Ascending aorta (tissue), 2 donors: ENCODE data around the gene SRSF9. TPM values are rescaled to one million over a fixed set of nuclear protein-coding genes. Genes with fewer than 3 reads are reported as not detected.
"Not testable (repeated sequence)": the region's sequence is repeated elsewhere in the genome, so short reads cannot be mapped to it uniquely, and the experiment has no call there.

Experiments used
- DNase-seq, 2 donors: peaks; one replicate each; pipeline ENCODE4 v3.0.0-alpha.2; 2019; ENCODE audit warnings: low spot score in 2 of 2
- H3K27ac ChIP-seq, 2 donors: fragments of 200-600 bp; sonication (generic); one replicate each; pipeline ENCODE4 v1.5.1; 2016 to 2017; ENCODE audit warnings: mild to moderate bottlenecking in 1 of 2
- H3K27me3 ChIP-seq: fragments of 200-600 bp; sonication (generic); one replicate; pipeline ENCODE4 v1.5.1; 2017
- H3K36me3 ChIP-seq, 2 donors: fragments of 200-600 bp; sonication (generic); one replicate each; pipeline ENCODE4 v1.5.1; 2016
- H3K4me1 ChIP-seq, 2 donors: fragments of 200-600 bp; sonication (generic); one replicate each; pipeline ENCODE4 v1.5.1; 2016 to 2017; ENCODE audit warnings: mild to moderate bottlenecking in 1 of 2
- H3K4me3 ChIP-seq, 2 donors: fragments of 200-600 bp; sonication (generic); one replicate each; pipeline ENCODE4 v1.5.1; 2016 to 2017; ENCODE audit warnings: mild to moderate bottlenecking in 1 of 2
- H3K9me3 ChIP-seq, 2 donors: fragments of 200-600 bp; sonication (generic); one replicate each; pipeline ENCODE4 v1.5.1; 2016
- CTCF ChIP-seq, 3 experiments: fragments of 200-600 bp in 2 of 3; fragments of 450-650 bp in 1 of 3; sonication (generic) in 2 of 3; IDR thresholded peaks; one replicate each; pipeline ENCODE4 v1.5.1; 2016 to 2019; ENCODE audit warnings: antibody characterized with exemption in 3 of 3, mild to moderate bottlenecking in 1 of 3, moderate library complexity in 1 of 3
- intact Hi-C: fragments of 100-400 bp; cut with DNase I; formaldehyde crosslinking; loops from one replicate; pipeline ENCODE4 v1.15.1; 2023
- total RNA-seq: library from RNA; depleted of rRNA; stranded (reverse); fragments of >200 nt; gene quantifications from one replicate; pipeline ENCODE4 v1.1.0, GENCODE V29; 2016

SRSF9 gene
- 68.6 TPM for total RNA-seq

- H3K27me3 ChIP-seq: no peaks in the 10 kb centered on the region
- H3K4me1 ChIP-seq: peaks cover 8 to 32% of the 10 kb centered on the region in 2 donors
- H3K36me3 ChIP-seq: peaks cover 10 to 15% of the 10 kb centered on the region in 2 donors
- DNase-seq: peak; percentile 85 to 98
- intact Hi-C loops: loop anchor here (1.0 to 2.0 kb wide), 2 partner anchors 23 to 27 kb away; partner anchors contain the start of genes DYNLL1, GATC and TRIAP1
- H3K4me3 ChIP-seq: peak within 1 kb of the TSS; percentile 97 to 99
- peak within 1 kb of the TSS; percentile 94 for H3K27ac ChIP-seq
- no peaks in the 10 kb centered on the region for H3K9me3 ChIP-seq
- TF ChIP-seq CTCF (IDR thresholded peaks at IDR 0.05): peak; percentile 92 to 96 (median 93)
Measured at GRCh38 chr12:120469450-120470149, at the start of gene SRSF9. SRSF9 (minus strand) TSS chr12:120469748; CDS start chr12:120469609, 139 bp downstream.

GRCh38 chr12:120519324-120519723 lies 49.8 kb upstream of the SRSF9 start:
- intact Hi-C loops, H3K4me3 ChIP-seq, H3K4me1 ChIP-seq, H3K27me3 ChIP-seq, H3K9me3 ChIP-seq, H3K27ac ChIP-seq, DNase-seq: not testable (repeated sequence)
- peaks cover 22 to 35% of the 10 kb centered on the region in 2 donors for H3K36me3 ChIP-seq

- Histone ChIP-seq H3K27ac (no peak overlapping the region), H3K9me3 (no peaks in the 10 kb centered on the region), H3K4me3 (no peak overlapping the region), H3K36me3 (peaks cover 13 to 43% of the 10 kb centered on the region in 2 donors), H3K27me3 (no peaks in the 10 kb centered on the region), H3K4me1 (no peaks in the 10 kb centered on the region)
- DNase-seq: no peak
- intact Hi-C loops: no loop called here
- TF ChIP-seq CTCF (IDR thresholded peaks at IDR 0.05): no peak
Measured at GRCh38 chr12:120515496-120515895, 45.9 kb upstream of the SRSF9 start.

- no peaks in the 10 kb centered on the region for H3K4me1 ChIP-seq
- no peak overlapping the region for H3K27ac ChIP-seq
- H3K36me3 ChIP-seq: peaks cover 20 to 50% of the 10 kb centered on the region in 2 donors
- H3K27me3 ChIP-seq: no peaks in the 10 kb centered on the region
- intact Hi-C loops: no loop called here
- no peak for TF ChIP-seq CTCF (IDR thresholded peaks at IDR 0.05)
- no peak for DNase-seq
- H3K9me3 ChIP-seq: no peaks in the 10 kb centered on the region
- H3K4me3 ChIP-seq: no peak overlapping the region
Measured at GRCh38 chr12:120514002-120514401, 44.5 kb upstream of the SRSF9 start.

- Histone ChIP-seq H3K36me3 (peaks cover 21 to 53% of the 10 kb centered on the region in 2 donors), H3K4me1 (no peaks in the 10 kb centered on the region), H3K9me3 (no peaks in the 10 kb centered on the region), H3K27ac (no peak overlapping the region), H3K4me3 (no peak overlapping the region), H3K27me3 (no peaks in the 10 kb centered on the region)
- intact Hi-C loops: no loop called here
- no peak for TF ChIP-seq CTCF (IDR thresholded peaks at IDR 0.05)
- no peak for DNase-seq
Measured at GRCh38 chr12:120508537-120508936, 39.0 kb upstream of the SRSF9 start.

- Histone ChIP-seq H3K9me3 (no peaks in the 10 kb centered on the region), H3K27ac (no peak overlapping the region), H3K4me1 (no peaks in the 10 kb centered on the region), H3K4me3 (no peak overlapping the region), H3K36me3 (peaks cover 22 to 56% of the 10 kb centered on the region in 2 donors), H3K27me3 (no peaks in the 10 kb centered on the region)
- DNase-seq: no peak
- no peak for TF ChIP-seq CTCF (IDR thresholded peaks at IDR 0.05)
- intact Hi-C loops: no loop called here
Measured at GRCh38 chr12:120504587-120504986, 35.0 kb upstream of the SRSF9 start.
